GM18498 (cell line): ENCODE data around the gene GCNA.
"Not testable (repeated sequence)": the region's sequence is repeated elsewhere in the genome, so short reads cannot be mapped to it uniquely, and the experiment has no call there.

ENCODE experiments used
- ATAC-seq: cut with Tn5 transposase; IDR thresholded peaks from one replicate; pipeline ENCODE4 v1.9.1; 2021; ENCODE audit warnings: mild to moderate bottlenecking, moderate library complexity; ENCODE audit not compliant: unreplicated experiment

GCNA gene

GRCh38 chrX:71636438-71637252 lies 58.4 kb downstream of the GCNA start:
- ATAC-seq = no peak

GRCh38 chrX:71637253-71637618 lies 59.0 kb downstream of the GCNA start:
- no peak for ATAC-seq

GRCh38 chrX:71637848-71638247 lies 59.6 kb downstream of the GCNA start:
- ATAC-seq = peak; percentile 66

- ATAC-seq = no peak
Observed at GRCh38 chrX:71638409-71638808, 60.2 kb downstream of the GCNA start.

GRCh38 chrX:71640002-71640401 lies 61.8 kb downstream of the GCNA start:
- no peak for ATAC-seq

- ATAC-seq = not testable (repeated sequence)
Observed at GRCh38 chrX:71644406-71644805, 66.2 kb downstream of the GCNA start.

- ATAC-seq = no peak
Observed at GRCh38 chrX:71650333-71650969, 72.2 kb downstream of the GCNA start.

GRCh38 chrX:71652405-71652804 lies 74.2 kb downstream of the GCNA start:
- peak; percentile 46 for ATAC-seq

GRCh38 chrX:71653344-71653743 lies 75.1 kb downstream of the GCNA start:
- ATAC-seq = no peak

GRCh38 chrX:71657267-71657666 lies 79.0 kb downstream of the GCNA start:
- no peak for ATAC-seq

- ATAC-seq = no peak
Observed at GRCh38 chrX:71659342-71659741, 81.1 kb downstream of the GCNA start.

- ATAC-seq = no peak
Observed at GRCh38 chrX:71659959-71660358, 81.7 kb downstream of the GCNA start.

GRCh38 chrX:71660562-71661416 lies 82.6 kb downstream of the GCNA start:
- ATAC-seq = no peak

- ATAC-seq = no peak
Observed at GRCh38 chrX:71661919-71662318, 83.7 kb downstream of the GCNA start.

GRCh38 chrX:71662654-71663053 lies 84.4 kb downstream of the GCNA start:
- ATAC-seq = not testable (repeated sequence)
